Stimulated activated CD4-positive, alpha-beta T cell treated with anti-CD3 and anti-CD28 coated beads, Interleukin-4, amount 100 ng/mL, for 48 hours (primary cell): ENCODE measurements around the gene TBC1D3I.
"Not testable (repeated sequence)": the region's sequence is repeated elsewhere in the genome, so short reads cannot be mapped to it uniquely, and the experiment has no call there.

ENCODE experiments used
- DNase-seq, 2 donors: peaks; one replicate each; pipeline ENCODE4 v3.0.0-alpha.2; 2020; ENCODE audit warnings: low read depth in 2 of 2

TBC1D3I gene

GRCh38 chr17:36206486-36206821 is 57.9 kb downstream of the TBC1D3I start:
- DNase-seq, result not testable (repeated sequence)

- DNase-seq, result no peak
Measured at GRCh38 chr17:36205637-36206485, 58.5 kb downstream of the TBC1D3I start.

- DNase-seq, result no peak
Measured at GRCh38 chr17:36204724-36205500, 59.5 kb downstream of the TBC1D3I start.
